Prostate gland (tissue), 2 donors: Measurements from ENCODE around the gene SLC22A17. TPM values are rescaled to one million over a fixed set of nuclear protein-coding genes. Genes with fewer than 3 reads are reported as not detected.

ENCODE experiments used
- DNase-seq: peaks from one replicate; pipeline ENCODE4 v3.0.0-alpha.2; 2019; ENCODE audit warnings: low spot score
- H3K27ac ChIP-seq, 2 donors: fragments of 200-600 bp; sonication (generic); 2 replicates each; pipeline ENCODE4 v1.5.1; 2017 to 2019
- H3K27me3 ChIP-seq: fragments of 200-600 bp; sonication (generic); replicated peaks from 2 replicates; pipeline ENCODE4 v1.5.1; 2019; ENCODE audit not compliant: insufficient read depth
- H3K36me3 ChIP-seq, 2 donors: fragments of 200-600 bp; sonication (generic); 1 replicate in 1 of 2; 2 replicates in 1 of 2; pipeline versions ENCODE4 v1.5.1 to v1.8.1; 2017 to 2019
- H3K4me1 ChIP-seq: fragments of 200-600 bp; sonication (generic); replicated peaks from 2 replicates; pipeline ENCODE4 v1.5.1; 2019
- H3K4me3 ChIP-seq, 2 donors: fragments of 200-600 bp; sonication (generic); 2 replicates each; pipeline ENCODE4 v1.5.1; 2017 to 2019
- H3K9me3 ChIP-seq: fragments of 200-600 bp; sonication (generic); 2 replicates; pipeline ENCODE4 v1.5.1; 2017
- POLR2A ChIP-seq: fragments of 450-650 bp; IDR thresholded peaks from one replicate; pipeline ENCODE4 v1.6.1; 2016; ENCODE audit warnings: antibody characterized with exemption, mild to moderate bottlenecking
- POLR2AphosphoS5 ChIP-seq: sonication (generic); formaldehyde crosslinking; IDR thresholded peaks from one replicate; pipeline ENCODE4 v1.6.1; 2017; ENCODE audit warnings: antibody characterized with exemption
- WGBS: methylation state at CpG from one replicate; pipeline ENCODE4 v1.1.5; 2018; 5-methylcytosine and 5-hydroxymethylcytosine counted together
- intact Hi-C: fragments of 100-400 bp; cut with DNase I; formaldehyde crosslinking; loops from one replicate; pipeline ENCODE4 v1.14.2; 2022
- total RNA-seq, 2 donors: library from RNA; depleted of rRNA; stranded (reverse); fragments of >200 nt; gene quantifications; one replicate each; pipeline ENCODE4 v1.1.0, GENCODE V29; 2016
- TF ChIP-seq, protein P1 (sequence below), 4 experiments: fragments of 200-600 bp in 2 of 4; fragments of 450-650 bp in 2 of 4; sonication (generic) in 2 of 4; IDR thresholded peaks; 1 replicate in 3 of 4; 2 replicates in 1 of 4; pipeline ENCODE4 v1.5.1; 2016 to 2019; ENCODE audit warnings: antibody characterized with exemption in 4 of 4, mild to moderate bottlenecking in 2 of 4, moderate library complexity in 2 of 4

SLC22A17 gene
- total RNA-seq, 2 donors from 2014 or later: 207 to 351 TPM

GRCh38 chr14:23376482-23377197 is 24.0 kb upstream of the SLC22A17 start, which contains the start of gene CMTM5:
Gene CMTM5 (plus strand): TSS chr14:23377046. CDS start chr14:23377252, 206 bp downstream.
- no peaks in the 10 kb centered on the region for H3K4me1 ChIP-seq
- H3K4me3 ChIP-seq: no peak within 1 kb of the TSS
- WGBS: 37% methylated on average over 13 of the region's 13 CpGs
- no peaks in the 10 kb centered on the region for H3K9me3 ChIP-seq
- TF ChIP-seq POLR2AphosphoS5 (no peak), POLR2A (no peak)
- TF ChIP-seq, protein P1, sequence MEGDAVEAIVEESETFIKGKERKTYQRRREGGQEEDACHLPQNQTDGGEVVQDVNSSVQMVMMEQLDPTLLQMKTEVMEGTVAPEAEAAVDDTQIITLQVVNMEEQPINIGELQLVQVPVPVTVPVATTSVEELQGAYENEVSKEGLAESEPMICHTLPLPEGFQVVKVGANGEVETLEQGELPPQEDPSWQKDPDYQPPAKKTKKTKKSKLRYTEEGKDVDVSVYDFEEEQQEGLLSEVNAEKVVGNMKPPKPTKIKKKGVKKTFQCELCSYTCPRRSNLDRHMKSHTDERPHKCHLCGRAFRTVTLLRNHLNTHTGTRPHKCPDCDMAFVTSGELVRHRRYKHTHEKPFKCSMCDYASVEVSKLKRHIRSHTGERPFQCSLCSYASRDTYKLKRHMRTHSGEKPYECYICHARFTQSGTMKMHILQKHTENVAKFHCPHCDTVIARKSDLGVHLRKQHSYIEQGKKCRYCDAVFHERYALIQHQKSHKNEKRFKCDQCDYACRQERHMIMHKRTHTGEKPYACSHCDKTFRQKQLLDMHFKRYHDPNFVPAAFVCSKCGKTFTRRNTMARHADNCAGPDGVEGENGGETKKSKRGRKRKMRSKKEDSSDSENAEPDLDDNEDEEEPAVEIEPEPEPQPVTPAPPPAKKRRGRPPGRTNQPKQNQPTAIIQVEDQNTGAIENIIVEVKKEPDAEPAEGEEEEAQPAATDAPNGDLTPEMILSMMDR (IDR thresholded peaks at IDR 0.05): no peak
- intact Hi-C loops: no loop called here
- no peak for DNase-seq
- no peaks in the 10 kb centered on the region for H3K27me3 ChIP-seq
- H3K36me3 ChIP-seq: no peaks in the 10 kb centered on the region
- H3K27ac ChIP-seq: no peak within 1 kb of the TSS

GRCh38 chr14:23375527-23376251 is 23.0 kb upstream of the SLC22A17 start:
- H3K36me3 ChIP-seq: no peaks in the 10 kb centered on the region
- TF ChIP-seq POLR2AphosphoS5: no peak
- no peak for TF ChIP-seq POLR2A
- TF ChIP-seq, protein P1 (IDR thresholded peaks at IDR 0.05): no peak
- H3K9me3 ChIP-seq: no peaks in the 10 kb centered on the region
- H3K27ac ChIP-seq: no peak overlapping the region
- DNase-seq: no peak
- H3K4me3 ChIP-seq: no peak overlapping the region
- WGBS: 89% methylated on average over 18 of the region's 21 CpGs
- no peaks in the 10 kb centered on the region for H3K4me1 ChIP-seq
- H3K27me3 ChIP-seq: no peaks in the 10 kb centered on the region
- intact Hi-C loops: no loop called here

DNA sequence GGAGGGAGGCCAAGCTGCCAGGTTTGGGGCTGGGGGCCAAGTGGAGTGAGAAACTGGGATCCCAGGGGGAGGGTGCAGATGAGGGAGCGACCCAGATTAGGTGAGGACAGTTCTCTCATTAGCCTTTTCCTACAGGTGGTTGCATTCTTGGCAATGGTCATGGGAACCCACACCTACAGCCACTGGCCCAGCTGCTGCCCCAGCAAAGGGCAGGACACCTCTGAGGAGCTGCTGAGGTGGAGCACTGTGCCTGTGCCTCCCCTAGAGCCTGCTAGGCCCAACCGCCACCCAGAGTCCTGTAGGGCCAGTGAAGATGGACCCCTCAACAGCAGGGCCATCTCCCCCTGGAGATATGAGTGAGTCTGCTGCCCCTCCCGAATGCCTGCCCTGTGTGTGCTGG is 20.4 kb upstream of the SLC22A17 start:
- H3K27me3 ChIP-seq: no peaks in the 10 kb centered on the region
- H3K27ac ChIP-seq: no peak overlapping the region
- intact Hi-C loops: no loop called here
- no peaks in the 10 kb centered on the region for H3K36me3 ChIP-seq
- H3K4me3 ChIP-seq: no peak overlapping the region
- 85% methylated on average over 3 of the region's 3 CpGs for WGBS
- TF ChIP-seq POLR2AphosphoS5 (no peak), POLR2A (no peak)
- TF ChIP-seq, protein P1 (IDR thresholded peaks at IDR 0.05): no peak
- no peak for DNase-seq
- no peaks in the 10 kb centered on the region for H3K4me1 ChIP-seq
- no peaks in the 10 kb centered on the region for H3K9me3 ChIP-seq

DNA sequence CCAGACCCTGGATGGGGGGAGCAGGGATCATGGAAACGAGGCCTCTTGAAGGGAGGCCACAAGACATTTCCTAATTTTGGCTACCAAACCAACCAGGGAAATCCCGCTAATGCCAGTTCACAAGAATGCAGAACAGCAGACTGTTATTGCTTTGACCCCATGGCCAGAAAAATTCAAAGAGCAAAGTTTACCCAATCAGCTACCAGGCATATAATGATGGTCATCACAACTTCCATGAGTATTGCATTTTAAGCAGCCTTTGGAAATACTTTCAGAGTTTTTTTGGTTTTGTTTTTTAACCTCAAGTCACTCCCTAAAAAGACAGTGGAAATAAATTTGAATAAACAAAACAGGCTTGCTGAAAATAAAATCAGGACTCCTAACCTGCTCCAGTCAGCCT is 19.8 kb upstream of the SLC22A17 start, which contains the start of gene IL25:
Gene IL25, plus strand, starts transcription at position 301 of the 400 bp plus-strand sequence.
- TF ChIP-seq POLR2A: no peak
- TF ChIP-seq, protein P1 (IDR thresholded peaks at IDR 0.05): no peak
- H3K27ac ChIP-seq: no peak within 1 kb of the TSS
- no peaks in the 10 kb centered on the region for H3K36me3 ChIP-seq
- DNase-seq: no peak
- no peak within 1 kb of the TSS for H3K4me3 ChIP-seq
- no peaks in the 10 kb centered on the region for H3K4me1 ChIP-seq
- 81% methylated on average over 2 of the region's 2 CpGs for WGBS
- intact Hi-C loops: no loop called here
- H3K27me3 ChIP-seq: no peaks in the 10 kb centered on the region
- H3K9me3 ChIP-seq: no peaks in the 10 kb centered on the region
